OCI-LY1 (cell line): ENCODE measurements around the gene MRO.

Source experiments
- H2AFZ ChIP-seq: fragments of 200-600 bp; sonication (generic), shearing (Covaris generic); 2 replicates; pipeline ENCODE4 v1.6.0; 2014; ENCODE audit warnings: antibody characterized with exemption, mild to moderate bottlenecking, low read length
- H3F3A ChIP-seq: fragments of 200-600 bp; sonication (generic), shearing (Covaris generic); 2 replicates; pipeline ENCODE4 v1.6.0; 2014; ENCODE audit warnings: mild to moderate bottlenecking, antibody characterized with exemption, low read length, moderate library complexity; ENCODE audit not compliant: insufficient read depth
- H3K27ac ChIP-seq: fragments of 200-600 bp; sonication (generic); 2 replicates; pipeline ENCODE4 v1.5.1; 2014; ENCODE audit warnings: low read length, mixed run types, mild to moderate bottlenecking, low read depth; ENCODE audit not compliant: poor library complexity, severe bottlenecking
- H3K27me3 ChIP-seq: fragments of 200-600 bp; sonication (generic); 2 replicates; pipeline ENCODE4 v1.6.0; 2014; ENCODE audit warnings: antibody characterized with exemption, mild to moderate bottlenecking, low read length, moderate library complexity; ENCODE audit not compliant: insufficient read depth
- H3K36me3 ChIP-seq: fragments of 200-600 bp; sonication (generic); 2 replicates; pipeline ENCODE4 v1.6.1; 2014; ENCODE audit warnings: mild to moderate bottlenecking, antibody characterized with exemption, low read length, moderate library complexity, mixed read lengths; ENCODE audit not compliant: insufficient read depth
- H3K4me1 ChIP-seq: fragments of 200-600 bp; sonication (generic); 2 replicates; pipeline ENCODE4 v1.5.1; 2014; ENCODE audit warnings: mild to moderate bottlenecking, low read length, moderate library complexity; ENCODE audit not compliant: insufficient read depth, severe bottlenecking
- H3K4me2 ChIP-seq: fragments of 200-600 bp; sonication (generic), shearing (Covaris generic); 2 replicates; pipeline ENCODE4 v1.6.1; 2014; ENCODE audit warnings: low read length
- H3K4me3 ChIP-seq: fragments of 200-600 bp; sonication (generic); 2 replicates; pipeline ENCODE4 v1.5.1; 2014; ENCODE audit warnings: low read length, low read depth, mild to moderate bottlenecking, mixed read lengths; ENCODE audit not compliant: poor library complexity, severe bottlenecking
- H3K79me2 ChIP-seq: fragments of 200-600 bp; shearing (Covaris generic); 2 replicates; pipeline ENCODE4 v1.6.1; 2016; ENCODE audit warnings: mixed run types, low read length, mixed read lengths; ENCODE audit not compliant: insufficient read depth
- H3K9ac ChIP-seq: fragments of 200-600 bp; sonication (generic), shearing (Covaris generic); 2 replicates; pipeline ENCODE4 v1.6.1; 2014; ENCODE audit warnings: mild to moderate bottlenecking, low read length, mixed read lengths
- H3K9me2 ChIP-seq: fragments of 200-600 bp; sonication (generic), shearing (Covaris generic); 2 replicates; pipeline ENCODE4 v1.6.1; 2014; ENCODE audit warnings: low read depth, mild to moderate bottlenecking, low read length, mixed read lengths
- H3K9me3 ChIP-seq: fragments of 200-600 bp; shearing (Covaris generic); 2 replicates; pipeline ENCODE4 v1.6.1; 2014; ENCODE audit warnings: low read length, mixed read lengths
- H4K20me1 ChIP-seq: fragments of 200-600 bp; sonication (generic), shearing (Covaris generic); 2 replicates; pipeline ENCODE4 v1.6.0; 2016; ENCODE audit warnings: mild to moderate bottlenecking, low read length; ENCODE audit not compliant: insufficient read depth
- CTCF ChIP-seq: fragments of 200-600 bp; sonication (generic), shearing (Covaris generic); IDR thresholded peaks from 2 replicates; pipeline ENCODE4 v1.5.1; 2017; ENCODE audit warnings: mild to moderate bottlenecking, antibody characterized with exemption, low read length, moderate library complexity, mixed read lengths
- EZH2 ChIP-seq: fragments of 200-600 bp; sonication (generic), shearing (Covaris generic); IDR thresholded peaks from 2 replicates; pipeline ENCODE4 v1.8.0; 2017; ENCODE audit warnings: borderline replicate concordance, mixed run types, mild to moderate bottlenecking, antibody characterized with exemption, low read length, moderate library complexity, mixed read lengths

MRO gene

GRCh38 chr18:50849419-50849821 lies 29.6 kb upstream of the MRO start:
- Histone ChIP-seq H3K27me3 (peaks cover 4% of the 10 kb centered on the region; the same call in 1 of the 2 replicates), H4K20me1 (no peaks in the 10 kb centered on the region), H3K79me2 (no peaks in the 10 kb centered on the region), H3K4me2 (no peak overlapping the region), H3K9ac (no peak overlapping the region), H3K4me3 (no peak overlapping the region), H3F3A (no peaks in the 10 kb centered on the region), H2AFZ (no peak overlapping the region), H3K9me2 (no peaks in the 10 kb centered on the region), H3K9me3 (peaks cover 7% of the 10 kb centered on the region), H3K4me1 (no peaks in the 10 kb centered on the region), H3K27ac (no peak overlapping the region), H3K36me3 (no peaks in the 10 kb centered on the region; the same call in 1 of the 2 replicates)
- no peak for TF ChIP-seq CTCF
- no peak for TF ChIP-seq EZH2

GRCh38 chr18:50848991-50849390 lies 29.2 kb upstream of the MRO start:
- Histone ChIP-seq H3K27ac (no peak overlapping the region), H3K9me2 (no peaks in the 10 kb centered on the region), H3K9ac (no peak overlapping the region), H3K36me3 (no peaks in the 10 kb centered on the region; the same call in 1 of the 2 replicates), H3K4me1 (no peaks in the 10 kb centered on the region), H3K79me2 (no peaks in the 10 kb centered on the region), H2AFZ (no peak overlapping the region), H3K4me2 (no peak overlapping the region), H4K20me1 (no peaks in the 10 kb centered on the region), H3F3A (no peaks in the 10 kb centered on the region), H3K4me3 (no peak overlapping the region), H3K9me3 (peaks cover 2% of the 10 kb centered on the region; the same call in 1 of the 2 replicates), H3K27me3 (no peaks in the 10 kb centered on the region; the same call in 1 of the 2 replicates)
- TF ChIP-seq CTCF, result no peak
- no peak for TF ChIP-seq EZH2

- H3K4me1 ChIP-seq, result no peaks in the 10 kb centered on the region
- no peaks in the 10 kb centered on the region for H3K36me3 ChIP-seq
- no peak overlapping the region for H3K4me2 ChIP-seq
- no peaks in the 10 kb centered on the region for H3K9me2 ChIP-seq
- no peaks in the 10 kb centered on the region for H4K20me1 ChIP-seq
- no peak overlapping the region for H3K4me3 ChIP-seq
- no peaks in the 10 kb centered on the region for H3K79me2 ChIP-seq
- no peaks in the 10 kb centered on the region; the same call in 1 of the 2 replicates for H3K27me3 ChIP-seq
- no peaks in the 10 kb centered on the region for H3F3A ChIP-seq
- no peak overlapping the region for H3K9ac ChIP-seq
- TF ChIP-seq EZH2 (no peak), CTCF (no peak)
- no peaks in the 10 kb centered on the region for H3K9me3 ChIP-seq
- no peak overlapping the region for H3K27ac ChIP-seq
- H2AFZ ChIP-seq, result no peak overlapping the region
Measured at GRCh38 chr18:50848061-50848551, 28.3 kb upstream of the MRO start.
